ENCODE data around the gene BEST2.

BEST2 gene

DNA sequence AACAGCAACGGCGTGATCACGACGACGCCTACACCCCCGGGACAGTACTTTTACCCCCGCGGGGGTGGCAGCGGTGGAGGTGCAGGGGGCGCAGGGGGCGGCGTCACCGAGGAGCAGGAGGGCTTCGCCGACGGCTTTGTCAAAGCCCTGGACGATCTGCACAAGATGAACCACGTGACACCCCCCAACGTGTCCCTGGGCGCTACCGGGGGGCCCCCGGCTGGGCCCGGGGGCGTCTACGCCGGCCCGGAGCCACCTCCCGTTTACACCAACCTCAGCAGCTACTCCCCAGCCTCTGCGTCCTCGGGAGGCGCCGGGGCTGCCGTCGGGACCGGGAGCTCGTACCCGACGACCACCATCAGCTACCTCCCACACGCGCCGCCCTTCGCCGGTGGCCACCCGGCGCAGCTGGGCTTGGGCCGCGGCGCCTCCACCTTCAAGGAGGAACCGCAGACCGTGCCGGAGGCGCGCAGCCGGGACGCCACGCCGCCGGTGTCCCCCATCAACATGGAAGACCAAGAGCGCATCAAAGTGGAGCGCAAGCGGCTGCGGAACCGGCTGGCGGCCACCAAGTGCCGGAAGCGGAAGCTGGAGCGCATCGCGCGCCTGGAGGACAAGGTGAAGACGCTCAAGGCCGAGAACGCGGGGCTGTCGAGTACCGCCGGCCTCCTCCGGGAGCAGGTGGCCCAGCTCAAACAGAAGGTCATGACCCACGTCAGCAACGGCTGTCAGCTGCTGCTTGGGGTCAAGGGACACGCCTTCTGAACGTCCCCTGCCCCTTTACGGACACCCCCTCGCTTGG lies 40.7 kb downstream of the BEST2 start:
- Histone ChIP-seq H3F3A (ENCODE audit: low read depth) (no peaks in the 10 kb centered on the region; the same call in 1 of the 2 replicates), H3K4me3 (ENCODE audit: low read length, poor library complexity, severe bottlenecking) (peak overlapping the region; percentile 96), H3K9ac (ENCODE audit: low read depth, low read length, poor library complexity, severe bottlenecking) (peak overlapping the region; percentile 94), H3K36me3 (ENCODE audit: insufficient read depth, low read length) (no peaks in the 10 kb centered on the region), H3K4me1 (ENCODE audit: insufficient read depth, low read length, poor library complexity, severe bottlenecking) (peaks cover 35% of the 10 kb centered on the region), H3K4me2 (ENCODE audit: low read depth, low read length, poor library complexity, severe bottlenecking) (peak overlapping the region; percentile 96), H2AFZ (ENCODE audit: low read length) (peak overlapping the region; percentile 78), H3K27me3 (ENCODE audit: insufficient read depth, low read length, poor library complexity, severe bottlenecking) (no peaks in the 10 kb centered on the region), H3K9me2 (replicated peaks; ENCODE audit: low read depth, low read length) (no peaks in the 10 kb centered on the region), H4K20me1 (ENCODE audit: insufficient read depth, low read length, poor library complexity, severe bottlenecking) (no peaks in the 10 kb centered on the region), H3K79me2 (ENCODE audit: insufficient read depth, low read length) (peaks cover 21% of the 10 kb centered on the region), H3K9me3 (ENCODE audit: insufficient read depth, low read depth, low read length) (no peaks in the 10 kb centered on the region)
- TF ChIP-seq EZH2phosphoT487 (IDR thresholded peaks at IDR 0.05; ENCODE audit: borderline replicate concordance), result no peak
- TF ChIP-seq CTCF (conservative IDR thresholded peaks at IDR 0.05; ENCODE audit: low read length), result no peak

GRCh38 chr19:12792853-12793289 lies 41.3 kb downstream of the BEST2 start:
- peak overlapping the region; percentile 78 for H2AFZ ChIP-seq (ENCODE audit: low read length)
- no peaks in the 10 kb centered on the region for H3K27me3 ChIP-seq (ENCODE audit: insufficient read depth, low read length, poor library complexity, severe bottlenecking)
- H3K4me3 ChIP-seq (ENCODE audit: low read length, poor library complexity, severe bottlenecking), result peak overlapping the region; percentile 96
- no peaks in the 10 kb centered on the region for H3K36me3 ChIP-seq (ENCODE audit: insufficient read depth, low read length)
- H3K4me2 ChIP-seq (ENCODE audit: low read depth, low read length, poor library complexity, severe bottlenecking), result peak overlapping the region; percentile 96
- TF ChIP-seq EZH2phosphoT487 (IDR thresholded peaks at IDR 0.05; ENCODE audit: borderline replicate concordance) (no peak), CTCF (conservative IDR thresholded peaks at IDR 0.05; ENCODE audit: low read length) (no peak)
- H3K9me2 ChIP-seq (replicated peaks; ENCODE audit: low read depth, low read length), result no peaks in the 10 kb centered on the region
- no peaks in the 10 kb centered on the region for H4K20me1 ChIP-seq (ENCODE audit: insufficient read depth, low read length, poor library complexity, severe bottlenecking)
- peaks cover 35% of the 10 kb centered on the region for H3K4me1 ChIP-seq (ENCODE audit: insufficient read depth, low read length, poor library complexity, severe bottlenecking)
- H3F3A ChIP-seq (ENCODE audit: low read depth), result no peaks in the 10 kb centered on the region; the same call in 1 of the 2 replicates
- no peaks in the 10 kb centered on the region for H3K9me3 ChIP-seq (ENCODE audit: insufficient read depth, low read depth, low read length)
- peak overlapping the region; percentile 94 for H3K9ac ChIP-seq (ENCODE audit: low read depth, low read length, poor library complexity, severe bottlenecking)
- H3K79me2 ChIP-seq (ENCODE audit: insufficient read depth, low read length), result peaks cover 21% of the 10 kb centered on the region

DNA sequence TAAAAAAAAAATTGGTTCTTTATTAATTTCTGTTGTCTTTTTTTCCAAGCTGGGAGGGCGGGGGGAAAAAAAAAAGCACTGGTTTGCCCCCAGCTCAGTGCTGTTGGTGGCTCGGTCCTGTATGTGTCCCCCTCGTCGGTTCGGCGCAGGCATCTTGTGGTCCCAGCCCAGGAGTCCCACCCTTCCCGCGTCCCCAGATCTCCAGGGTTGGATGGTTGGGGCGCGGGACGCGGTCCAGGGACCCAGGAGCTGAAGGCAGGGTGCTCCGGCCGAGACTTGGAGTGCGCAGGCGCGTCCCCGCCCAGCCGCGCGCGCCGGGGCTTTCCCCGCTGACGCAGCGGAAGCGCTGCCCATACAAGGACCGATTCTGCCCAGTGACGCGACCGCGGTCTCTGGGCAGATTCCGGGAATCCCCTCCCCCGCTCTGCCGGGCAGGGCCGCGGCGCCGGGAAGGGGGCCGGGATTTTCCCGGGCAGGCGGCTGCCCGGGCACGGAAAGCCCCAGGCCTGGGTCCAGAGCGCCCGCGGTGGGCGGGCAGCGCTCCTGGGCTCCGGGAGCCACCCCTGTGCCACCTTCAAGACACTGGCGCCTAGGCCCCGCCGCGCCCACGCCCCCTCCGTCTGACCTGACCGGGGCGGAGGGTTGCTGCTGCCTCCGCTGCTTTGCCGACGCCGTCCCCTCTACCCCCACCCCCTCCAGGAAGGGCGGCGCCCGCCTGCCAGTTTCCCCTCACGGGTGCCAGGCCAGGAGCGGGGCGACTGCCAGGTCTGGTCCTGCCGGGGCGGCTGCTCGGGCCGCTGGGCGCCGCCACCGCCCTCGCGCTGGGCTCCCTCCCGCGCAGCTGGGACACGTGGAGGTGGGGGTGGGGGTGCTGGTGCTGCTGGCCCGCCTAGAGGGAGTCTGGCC lies 42.0 kb downstream of the BEST2 start:
- H3K9me3 ChIP-seq (ENCODE audit: insufficient read depth, low read depth, low read length), result no peaks in the 10 kb centered on the region

More for the DNA sequence above, 42.0 kb downstream of the BEST2 start:
- Histone ChIP-seq H3K36me3 (ENCODE audit: insufficient read depth, low read length) (no peaks in the 10 kb centered on the region), H3K9me2 (replicated peaks; ENCODE audit: low read depth, low read length) (no peaks in the 10 kb centered on the region), H3K9ac (ENCODE audit: low read depth, low read length, poor library complexity, severe bottlenecking) (peak overlapping the region; percentile 94), H3K4me3 (ENCODE audit: low read length, poor library complexity, severe bottlenecking) (peak overlapping the region; percentile 96), H3K4me2 (ENCODE audit: low read depth, low read length, poor library complexity, severe bottlenecking) (peak overlapping the region; percentile 96), H3K27me3 (ENCODE audit: insufficient read depth, low read length, poor library complexity, severe bottlenecking) (no peaks in the 10 kb centered on the region), H4K20me1 (ENCODE audit: insufficient read depth, low read length, poor library complexity, severe bottlenecking) (no peaks in the 10 kb centered on the region), H3K79me2 (ENCODE audit: insufficient read depth, low read length) (peaks cover 21% of the 10 kb centered on the region), H3K4me1 (ENCODE audit: insufficient read depth, low read length, poor library complexity, severe bottlenecking) (peaks cover 35% of the 10 kb centered on the region), H3F3A (ENCODE audit: low read depth) (no peaks in the 10 kb centered on the region; the same call in 1 of the 2 replicates), H2AFZ (ENCODE audit: low read length) (peak overlapping the region; percentile 78)
- no peak for TF ChIP-seq EZH2phosphoT487 (IDR thresholded peaks at IDR 0.05; ENCODE audit: borderline replicate concordance)
- TF ChIP-seq CTCF (conservative IDR thresholded peaks at IDR 0.05; ENCODE audit: low read length), result no peak

Measured in Loucy (cell line).